Measurements from ENCODE around the gene PDGFRA.

- TF ChIP-seq CTCF (conservative IDR thresholded peaks at IDR 0.05 in 1 of 2, IDR thresholded peaks at IDR 0.05 in 1 of 2; ENCODE audit: low read depth in 1 of 2, low read length in 2 of 2) (no peak), EZH2 (IDR thresholded peaks at IDR 0.05; ENCODE audit: low read length, missing control alignments) (no peak)
These were observed 48.6 kb downstream of the PDGFRA start for GRCh38 chr4:54277691-54278090.
